Measurements from ENCODE around the gene OR2J3. TPM values are rescaled to one million over a fixed set of nuclear protein-coding genes. Genes with fewer than 3 reads are reported as not detected.
A peak's percentile ranks its signal among the peaks of the same experiment; 100 is the strongest.

Gene OR2J3
- total and polyA plus RNA-seq, 2 of the 8 experiments (the other 6 are each of a cell fraction or from before 2014, with no cell fraction given): 0.03 TPM; not detected in 1

GRCh38 chr6:29112135-29112534, 4.3 kb downstream of the OR2J3 start:
- FAIRE-seq (peak; percentile 19), DNase-seq (ENCODE audit: low read depth in 1 of 2, low spot score in 2 of 2) (no peak)
- H4K8ac ChIP-seq (ENCODE audit: extremely low read depth, insufficient read depth, low read length): no peak overlapping the region
- H3K23ac ChIP-seq (ENCODE audit: insufficient read length): no peak overlapping the region
- H3K18ac ChIP-seq (ENCODE audit: extremely low read depth, low read length): no peak overlapping the region
- H3K27me3 ChIP-seq (replicated peaks in 1 of 4; ENCODE audit: control insufficient read depth in 3 of 4, extremely low read depth in 1 of 4, insufficient read depth in 3 of 4, low read length in 3 of 4): no peaks in the 10 kb centered on the region
- no peak overlapping the region for H4K5ac ChIP-seq (ENCODE audit: insufficient read length, low read depth, low read length)
- no peaks in the 10 kb centered on the region for H3K9me3 ChIP-seq (ENCODE audit: insufficient read depth in 2 of 2, low read depth in 1 of 2, low read length in 1 of 2)
- H3K36me3 ChIP-seq (ENCODE audit: control insufficient read depth in 2 of 4, insufficient read depth in 4 of 4, low read length in 3 of 4): no peaks in the 10 kb centered on the region
- no peak overlapping the region for H2BK120ac ChIP-seq (replicated peaks; ENCODE audit: low read depth, low read length)
- TF ChIP-seq CTCF (IDR thresholded peaks at IDR 0.05; ENCODE audit: control extremely low read depth in 1 of 3, insufficient read depth in 1 of 3, low read depth in 1 of 3, low read length in 3 of 3) (peak in 2 of 3 experiments; percentile 14 to 18; a peak in 2 of 4 replicates), CBX5 (IDR thresholded peaks at IDR 0.05; ENCODE audit: low read depth, low read length) (no peak), RAD21 (IDR thresholded peaks at IDR 0.05 in 1 of 2, conservative IDR thresholded peaks at IDR 0.05 in 1 of 2; ENCODE audit: low read depth in 2 of 2, low read length in 2 of 2) (peak in 1 of 2 experiments; percentile 3; a peak in 1 of 4 replicates), JUND (IDR thresholded peaks at IDR 0.05; ENCODE audit: low read length) (no peak), GTF2F1 (IDR thresholded peaks at IDR 0.05; ENCODE audit: borderline replicate concordance, low read depth, low read length) (no peak)
- H3K27ac ChIP-seq (ENCODE audit: low read depth, low read length): no peak overlapping the region
- H3K56ac ChIP-seq (replicated peaks; ENCODE audit: insufficient read length, low read depth, low read length): no peak overlapping the region
- H4K91ac ChIP-seq (replicated peaks; ENCODE audit: insufficient read length, low read length): no peak overlapping the region
- H3K4me1 ChIP-seq (replicated peaks in 1 of 4; ENCODE audit: control insufficient read depth in 3 of 4, insufficient read depth in 4 of 4, low read length in 3 of 4): no peaks in the 10 kb centered on the region
- H3K4me3 ChIP-seq (ENCODE audit: extremely low read depth in 1 of 4, insufficient read depth in 2 of 4, low read depth in 3 of 4, low read length in 4 of 4): no peak overlapping the region
- H3K23me2 ChIP-seq (ENCODE audit: low read depth, low read length): no peaks in the 10 kb centered on the region
- CTCF ChIA-PET (ENCODE audit: partially characterized antibody): interaction anchor here (0.7 to 1.5 kb wide), 6 partner anchors 17 to 491 kb away, joined by 3 to 4 read pairs (median 3); no protein-coding TSS in a partner anchor
- H3K4ac ChIP-seq (replicated peaks; ENCODE audit: insufficient read length, low read depth, low read length): no peak overlapping the region
- no peaks in the 10 kb centered on the region for H3K79me1 ChIP-seq (ENCODE audit: low read depth, low read length)
- no peak overlapping the region for H2BK20ac ChIP-seq (ENCODE audit: low read length)
- H2BK12ac ChIP-seq (ENCODE audit: low read depth, low read length): no peak overlapping the region
- 91% methylated on average over 7 of the region's 7 CpGs; no CpG with 5 or more reads in 1 of the 2 experiments for WGBS, 2 experiments (ENCODE audit: extremely low coverage in 1 of 2, insufficient coverage in 1 of 2, insufficient read length in 1 of 2, insufficient replicate concordance in 2 of 2, low coverage in 1 of 2, low lambda C conversion rate in 2 of 2, missing lambda C conversion rate in 1 of 2)
- no peak overlapping the region for H2AK5ac ChIP-seq (ENCODE audit: low read depth, low read length)
- no peak overlapping the region for H2BK5ac ChIP-seq (ENCODE audit: low read depth, low read length)
- no peaks in the 10 kb centered on the region for H4K20me1 ChIP-seq (replicated peaks in 1 of 2; ENCODE audit: control insufficient read depth in 1 of 2, insufficient read depth in 2 of 2, low read length in 2 of 2)
- no peak overlapping the region for H3K9ac ChIP-seq (replicated peaks in 1 of 4; ENCODE audit: extremely low read depth in 1 of 4, low read depth in 3 of 4, low read length in 3 of 4)
- H2AFZ ChIP-seq (ENCODE audit: low read length): no peak overlapping the region
- no peak overlapping the region for H3K14ac ChIP-seq (ENCODE audit: insufficient read length)
- POLR2A ChIA-PET (ENCODE audit: partially characterized antibody): no interaction called here
- H3K4me2 ChIP-seq (ENCODE audit: insufficient read depth in 1 of 2, low read depth in 2 of 2, low read length in 2 of 2): no peak overlapping the region
- no peaks in the 10 kb centered on the region for H3K79me2 ChIP-seq (ENCODE audit: control insufficient read depth in 1 of 2, insufficient read depth in 2 of 2, low read length in 2 of 2)
- H2BK15ac ChIP-seq (ENCODE audit: low read length): no peak overlapping the region
